ENCODE results near the gene NLRP1. TPM values are rescaled to one million over a fixed set of nuclear protein-coding genes. Genes with fewer than 3 reads are reported as not detected.

NLRP1 gene
- total RNA-seq, 1 donor from 2014 or later, result 24.0 TPM

GRCh38 chr17:5466295-5466694 is 118.0 kb downstream of the NLRP1 start:
- Histone ChIP-seq H3K27me3 (ENCODE audit: control insufficient read depth in 3 of 3, insufficient read depth in 3 of 3, low read length in 3 of 3) (no peaks in the 10 kb centered on the region), H3K36me3 (ENCODE audit: control insufficient read depth in 3 of 3, insufficient read depth in 3 of 3, low read length in 3 of 3) (no peaks in the 10 kb centered on the region), H3K4me3 (ENCODE audit: low read length in 3 of 3) (no peak overlapping the region), H3K27ac (ENCODE audit: low read depth, low read length) (no peak overlapping the region), H3K9me3 (ENCODE audit: control insufficient read depth in 3 of 3, low read length in 3 of 3) (no peaks in the 10 kb centered on the region), H3K9ac (ENCODE audit: low read depth in 1 of 3, low read length in 3 of 3) (no peak overlapping the region), H3K4me1 (ENCODE audit: control insufficient read depth in 3 of 3, insufficient read depth in 3 of 3, low read length in 3 of 3) (peaks cover 14 to 23% (median 17%) of the 10 kb centered on the region in 3 donors)

DNA sequence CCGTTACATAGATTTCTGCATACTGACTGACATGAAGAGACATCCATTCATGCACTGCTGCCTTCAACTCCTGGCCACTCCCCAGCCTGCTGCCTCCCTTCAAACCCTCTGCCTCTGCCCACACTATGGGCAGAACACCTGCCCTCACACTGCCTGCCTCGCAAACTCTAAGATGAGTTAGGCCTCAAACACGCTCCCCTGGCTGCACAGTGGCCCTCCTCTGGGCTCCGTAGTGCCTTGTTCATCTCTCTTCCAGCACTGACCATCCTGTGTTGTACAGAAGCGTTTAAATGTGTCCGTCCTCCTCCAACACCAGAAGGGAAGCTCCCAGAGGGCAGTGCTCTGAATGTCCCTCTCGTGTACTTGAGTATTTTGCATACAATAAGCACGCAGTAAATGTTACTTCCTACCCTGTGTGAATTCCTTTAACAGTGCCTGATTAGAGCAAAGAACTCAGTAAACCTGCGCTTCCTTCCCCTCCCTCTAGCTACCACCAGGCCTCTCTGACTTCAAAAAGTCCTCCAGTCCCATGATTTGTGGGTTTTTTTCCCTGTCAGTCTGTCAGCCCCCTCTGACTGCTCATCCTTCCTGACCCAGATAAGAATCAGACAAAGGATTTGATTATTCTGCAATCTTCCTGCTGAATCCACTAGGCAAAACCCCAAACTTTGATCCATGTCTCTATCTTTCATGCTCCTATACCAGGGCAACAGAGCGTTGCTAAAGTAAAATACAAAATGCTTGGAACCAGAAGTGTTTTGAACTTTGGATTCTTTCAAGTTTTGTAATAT is 119.4 kb downstream of the NLRP1 start:
- Histone ChIP-seq H3K9ac (ENCODE audit: low read depth in 1 of 3, low read length in 3 of 3) (no peak overlapping the region), H3K36me3 (ENCODE audit: control insufficient read depth in 3 of 3, insufficient read depth in 3 of 3, low read length in 3 of 3) (peaks cover 4 to 7% (median 4%) of the 10 kb centered on the region in 3 donors), H3K9me3 (ENCODE audit: control insufficient read depth in 3 of 3, low read length in 3 of 3) (no peaks in the 10 kb centered on the region), H3K4me1 (ENCODE audit: control insufficient read depth in 3 of 3, insufficient read depth in 3 of 3, low read length in 3 of 3) (peaks cover 14 to 23% (median 17%) of the 10 kb centered on the region in 3 donors), H3K4me3 (ENCODE audit: low read length in 3 of 3) (no peak overlapping the region), H3K27ac (ENCODE audit: low read depth, low read length) (no peak overlapping the region), H3K27me3 (ENCODE audit: control insufficient read depth in 3 of 3, insufficient read depth in 3 of 3, low read length in 3 of 3) (no peaks in the 10 kb centered on the region)

Other genes with a start within 250 kb of the NLRP1 start
- gene NUP88, start 164.8 kb downstream of the NLRP1 start, total RNA-seq, result 46.4 TPM
- 32.4 TPM for gene RPAIN, start 164.3 kb downstream of the NLRP1 start, total RNA-seq
- gene C1QBP, start 145.4 kb downstream of the NLRP1 start, total RNA-seq, result 142 TPM
- 7.3 TPM for gene DHX33, start 115.5 kb downstream of the NLRP1 start, total RNA-seq
- 26.1 TPM for gene DERL2, start 98.3 kb downstream of the NLRP1 start, total RNA-seq
- 25.6 TPM for gene MIS12, start 97.9 kb downstream of the NLRP1 start, total RNA-seq

All from skeletal muscle tissue (tissue), 4 donors.